Measurements from ENCODE around the gene GPC6.

GRCh38 chr13:93740334-93740733 lies 513.7 kb downstream of the GPC6 start:
- no peak for TF ChIP-seq CTCF (IDR thresholded peaks at IDR 0.05; ENCODE audit: low read depth, low read length)
- no peak for TF ChIP-seq EZH2phosphoT487 (IDR thresholded peaks at IDR 0.05; ENCODE audit: low read depth)
